Stimulated activated naive B cell treated with anti-CD40 and anti-IgM and Interleukin-4, amounts not matched to agents 10 μg/mL and 1 μg/mL and 100 μg/mL, for 72 hours (primary cell): Measurements from ENCODE around the gene NDUFB3.
A peak's percentile ranks its signal among the peaks of the same experiment; 100 is the strongest.
"Not testable (repeated sequence)": the region's sequence is repeated elsewhere in the genome, so short reads cannot be mapped to it uniquely, and the experiment has no call there.

Experiments used
- ATAC-seq, 2 donors: fragments of 150-1000 bp; cut with Tn5 transposase; replicated peaks; 2 replicates each; pipeline ENCODE4 v1.10.0; 2021; ENCODE audit warnings: moderate library complexity in 1 of 2
- DNase-seq: peaks from one replicate; pipeline ENCODE4 v3.0.0; 2021
- H3K27ac Mint-ChIP-seq: one replicate; pipeline ENCODE4 v1.8.0; 2022; ENCODE audit warnings: mild to moderate bottlenecking, mixed read lengths
- H3K27me3 Mint-ChIP-seq, 2 donors: one replicate each; pipeline ENCODE4 v1.8.0; 2022; ENCODE audit warnings: mixed read lengths in 2 of 2
- H3K36me3 Mint-ChIP-seq, 2 donors: one replicate each; pipeline ENCODE4 v1.8.0; 2022; ENCODE audit warnings: mixed read lengths in 2 of 2, mild to moderate bottlenecking in 1 of 2
- H3K4me1 Mint-ChIP-seq, 2 donors: one replicate each; pipeline ENCODE4 v1.8.0; 2022; ENCODE audit warnings: mixed read lengths in 2 of 2, mild to moderate bottlenecking in 1 of 2
- H3K4me3 Mint-ChIP-seq, 2 donors: one replicate each; pipeline ENCODE4 v1.8.0; 2022; ENCODE audit warnings: mild to moderate bottlenecking in 2 of 2, mixed read lengths in 2 of 2, moderate library complexity in 1 of 2
- H3K9me3 Mint-ChIP-seq, 2 donors: one replicate each; pipeline ENCODE4 v1.8.0; 2022; ENCODE audit warnings: mixed read lengths in 2 of 2, mild to moderate bottlenecking in 1 of 2

The NDUFB3 gene

GRCh38 chr2:201110615-201111014 is 38.8 kb downstream of the NDUFB3 start:
- peaks cover 1 to 3% of the 10 kb centered on the region in 2 donors for H3K9me3 Mint-ChIP-seq

GRCh38 chr2:201111096-201111495 is 39.3 kb downstream of the NDUFB3 start:
- Mint-ChIP-seq H3K4me3 (no peak overlapping the region), H3K36me3 (peaks cover 3 to 10% of the 10 kb centered on the region in 2 donors), H3K4me1 (peaks cover 15 to 29% of the 10 kb centered on the region in 2 donors), H3K9me3 (peaks cover 0 to 3% of the 10 kb centered on the region in 2 donors), H3K27ac (no peak overlapping the region), H3K27me3 (no peaks in the 10 kb centered on the region)
- DNase-seq = no peak
- ATAC-seq = no peak

More at GRCh38 chr2:201110615-201111014, 38.8 kb downstream of the NDUFB3 start:
- H3K27ac Mint-ChIP-seq = no peak overlapping the region
- DNase-seq = no peak
- H3K27me3 Mint-ChIP-seq = no peaks in the 10 kb centered on the region
- no peak overlapping the region for H3K4me3 Mint-ChIP-seq
- no peak for ATAC-seq
- H3K36me3 Mint-ChIP-seq = peaks cover 5 to 14% of the 10 kb centered on the region in 2 donors
- peaks cover 13 to 26% of the 10 kb centered on the region in 2 donors for H3K4me1 Mint-ChIP-seq

DNA sequence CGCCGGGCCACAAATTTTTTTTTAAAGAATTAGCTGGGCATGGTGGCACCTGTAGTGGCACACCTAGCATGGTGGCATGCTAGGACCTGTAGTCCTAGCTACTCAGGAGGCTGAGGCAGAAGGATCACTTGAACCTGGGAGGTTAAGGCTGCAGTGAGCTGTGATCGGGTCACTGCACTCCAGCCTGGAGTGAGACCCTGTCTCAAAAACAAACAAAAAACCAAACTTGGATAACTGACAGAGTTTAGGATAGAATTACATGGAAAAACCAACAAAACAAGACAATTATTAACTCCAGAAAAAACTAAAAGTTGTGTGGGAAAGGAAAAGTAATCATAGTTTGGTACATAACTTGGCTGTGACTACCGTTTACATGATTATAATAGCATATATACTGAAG is 42.5 kb downstream of the NDUFB3 start:
- H3K36me3 Mint-ChIP-seq = peaks cover 7 to 15% of the 10 kb centered on the region in 2 donors
- DNase-seq (no peak), ATAC-seq (no peak)
- H3K27ac Mint-ChIP-seq = peak overlapping the region; percentile 99
- H3K4me1 Mint-ChIP-seq = peaks cover 24 to 43% of the 10 kb centered on the region in 2 donors
- H3K9me3 Mint-ChIP-seq = peaks cover 0 to 3% of the 10 kb centered on the region in 2 donors
- H3K4me3 Mint-ChIP-seq = peak overlapping the region; percentile 87 to 97
- no peaks in the 10 kb centered on the region for H3K27me3 Mint-ChIP-seq

- peak overlapping the region; percentile 99 for H3K27ac Mint-ChIP-seq
- H3K27me3 Mint-ChIP-seq = no peaks in the 10 kb centered on the region
- H3K9me3 Mint-ChIP-seq = peaks cover 0 to 3% of the 10 kb centered on the region in 2 donors
- peaks cover 24 to 43% of the 10 kb centered on the region in 2 donors for H3K4me1 Mint-ChIP-seq
- ATAC-seq = no peak
- H3K36me3 Mint-ChIP-seq = peaks cover 8 to 18% of the 10 kb centered on the region in 2 donors
- no peak for DNase-seq
- peak overlapping the region; percentile 87 to 97 for H3K4me3 Mint-ChIP-seq
Measured at GRCh38 chr2:201114846-201115245, 43.0 kb downstream of the NDUFB3 start.

DNA sequence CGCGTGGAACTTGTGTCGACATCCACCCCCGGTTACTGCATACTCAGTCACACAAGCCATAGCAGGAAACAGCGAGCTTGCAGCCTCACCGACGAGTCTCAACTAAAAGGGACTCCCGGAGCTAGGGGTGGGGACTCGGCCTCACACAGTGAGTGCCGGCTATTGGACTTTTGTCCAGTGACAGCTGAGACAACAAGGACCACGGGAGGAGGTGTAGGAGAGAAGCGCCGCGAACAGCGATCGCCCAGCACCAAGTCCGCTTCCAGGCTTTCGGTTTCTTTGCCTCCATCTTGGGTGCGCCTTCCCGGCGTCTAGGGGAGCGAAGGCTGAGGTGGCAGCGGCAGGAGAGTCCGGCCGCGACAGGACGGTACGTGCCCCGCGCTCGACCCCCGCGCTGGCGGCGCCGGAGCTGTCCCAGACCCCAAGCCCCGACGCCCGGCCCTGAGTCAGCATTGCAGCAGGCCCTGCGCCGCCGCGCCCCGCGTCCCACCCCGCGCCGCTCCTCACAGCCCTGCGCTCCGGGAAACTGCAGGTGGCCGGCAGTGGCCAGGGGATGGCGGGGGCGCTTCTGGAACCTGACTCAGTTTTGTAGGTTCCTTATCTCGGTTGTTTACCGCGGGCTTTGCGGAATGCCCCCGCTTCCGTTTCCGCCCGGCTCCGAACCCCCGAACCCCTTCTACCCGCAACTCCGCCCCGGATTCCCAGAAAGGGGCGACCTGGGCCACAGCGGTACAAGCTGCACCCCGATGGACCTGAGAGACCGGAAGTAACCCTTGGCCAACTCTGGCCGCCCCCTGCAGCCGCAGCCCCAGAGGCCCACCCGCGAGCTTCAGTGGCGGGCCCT is 44.5 kb downstream of the NDUFB3 start, which contains the start of gene CFLAR:
CFLAR (plus strand) TSS at position 50 of the 844 bp plus-strand sequence. CDS start 13,702 bp downstream, outside the sequence.
- Mint-ChIP-seq H3K9me3 (peaks cover 0 to 3% of the 10 kb centered on the region in 2 donors), H3K4me3 (peak within 1 kb of the TSS; percentile 87 to 97), H3K36me3 (peaks cover 16 to 32% of the 10 kb centered on the region in 2 donors), H3K27me3 (no peaks in the 10 kb centered on the region), H3K4me1 (peaks cover 28 to 56% of the 10 kb centered on the region in 2 donors), H3K27ac (peak within 1 kb of the TSS; percentile 99)
- ATAC-seq (peak; percentile 28 to 41), DNase-seq (peak; percentile 76)

DNA sequence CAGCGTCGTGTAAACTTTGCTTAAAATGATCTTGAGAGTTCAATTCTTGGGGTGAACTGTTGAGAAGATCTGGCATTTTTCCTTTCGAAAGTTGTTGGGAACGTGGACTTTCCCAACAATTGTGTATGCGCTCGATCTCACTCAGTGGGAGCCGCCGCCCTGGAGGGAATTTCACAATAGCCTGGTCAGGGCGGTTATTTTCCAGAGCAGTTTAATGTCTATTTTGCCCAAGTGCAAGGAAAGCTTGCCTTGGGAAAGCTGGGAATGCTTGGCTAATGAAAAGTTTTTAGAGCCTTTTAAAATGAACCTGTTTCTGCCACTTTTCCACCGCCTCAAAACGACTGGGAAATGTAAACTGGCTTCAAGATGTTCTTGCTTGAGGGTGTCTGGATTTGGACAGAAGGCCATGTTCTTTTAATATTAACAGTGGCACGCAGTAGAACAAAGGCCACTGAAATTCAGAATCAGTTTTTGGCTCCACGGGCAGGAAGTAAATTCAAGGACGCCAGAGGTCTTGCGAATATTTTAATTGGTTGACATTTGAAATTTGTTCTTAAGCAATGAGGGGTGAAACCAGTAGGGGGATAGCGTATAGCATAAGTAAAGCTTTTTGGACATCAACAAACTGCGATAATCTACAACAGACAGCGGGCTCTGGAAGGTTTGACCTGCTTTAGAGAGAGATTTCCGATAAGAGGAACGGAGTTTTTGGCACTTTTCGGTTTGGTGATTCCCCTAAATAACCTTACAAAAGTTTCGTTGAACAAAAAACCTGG is 45.3 kb downstream of the NDUFB3 start:
- Mint-ChIP-seq H3K4me1 (peaks cover 30 to 62% of the 10 kb centered on the region in 2 donors), H3K27ac (peak overlapping the region; percentile 99), H3K4me3 (peak overlapping the region; percentile 87 to 97)

GRCh38 chr2:201117735-201118094 is 45.9 kb downstream of the NDUFB3 start:
- Mint-ChIP-seq H3K4me1 (peaks cover 35 to 67% of the 10 kb centered on the region in 2 donors), H3K4me3 (peak overlapping the region; percentile 87 to 97), H3K27ac (peak overlapping the region; percentile 99), H3K36me3 (peaks cover 27 to 40% of the 10 kb centered on the region in 2 donors)
- ATAC-seq (peak; percentile 1 to 12), DNase-seq (peak; percentile 43)
- not testable (repeated sequence) for H3K9me3 Mint-ChIP-seq, H3K27me3 Mint-ChIP-seq

More for the DNA sequence above, 45.3 kb downstream of the NDUFB3 start:
- H3K36me3 Mint-ChIP-seq = peaks cover 22 to 35% of the 10 kb centered on the region in 2 donors
- DNase-seq (peak; percentile 64), ATAC-seq (peak; percentile 48 to 50)
- H3K9me3 Mint-ChIP-seq = peaks cover 0 to 3% of the 10 kb centered on the region in 2 donors
- H3K27me3 Mint-ChIP-seq = no peaks in the 10 kb centered on the region

- peak; percentile 94 for DNase-seq
- peaks cover 33 to 67% of the 10 kb centered on the region in 2 donors for H3K4me1 Mint-ChIP-seq
- peak overlapping the region; percentile 87 to 97 for H3K4me3 Mint-ChIP-seq
- no peaks in the 10 kb centered on the region for H3K27me3 Mint-ChIP-seq
- H3K36me3 Mint-ChIP-seq = peaks cover 28 to 41% of the 10 kb centered on the region in 2 donors
- peak overlapping the region; percentile 99 for H3K27ac Mint-ChIP-seq
- peaks cover 0 to 3% of the 10 kb centered on the region in 2 donors for H3K9me3 Mint-ChIP-seq
- ATAC-seq = peak; percentile 75 to 76
Measured at GRCh38 chr2:201118121-201118960, 46.5 kb downstream of the NDUFB3 start.

DNA sequence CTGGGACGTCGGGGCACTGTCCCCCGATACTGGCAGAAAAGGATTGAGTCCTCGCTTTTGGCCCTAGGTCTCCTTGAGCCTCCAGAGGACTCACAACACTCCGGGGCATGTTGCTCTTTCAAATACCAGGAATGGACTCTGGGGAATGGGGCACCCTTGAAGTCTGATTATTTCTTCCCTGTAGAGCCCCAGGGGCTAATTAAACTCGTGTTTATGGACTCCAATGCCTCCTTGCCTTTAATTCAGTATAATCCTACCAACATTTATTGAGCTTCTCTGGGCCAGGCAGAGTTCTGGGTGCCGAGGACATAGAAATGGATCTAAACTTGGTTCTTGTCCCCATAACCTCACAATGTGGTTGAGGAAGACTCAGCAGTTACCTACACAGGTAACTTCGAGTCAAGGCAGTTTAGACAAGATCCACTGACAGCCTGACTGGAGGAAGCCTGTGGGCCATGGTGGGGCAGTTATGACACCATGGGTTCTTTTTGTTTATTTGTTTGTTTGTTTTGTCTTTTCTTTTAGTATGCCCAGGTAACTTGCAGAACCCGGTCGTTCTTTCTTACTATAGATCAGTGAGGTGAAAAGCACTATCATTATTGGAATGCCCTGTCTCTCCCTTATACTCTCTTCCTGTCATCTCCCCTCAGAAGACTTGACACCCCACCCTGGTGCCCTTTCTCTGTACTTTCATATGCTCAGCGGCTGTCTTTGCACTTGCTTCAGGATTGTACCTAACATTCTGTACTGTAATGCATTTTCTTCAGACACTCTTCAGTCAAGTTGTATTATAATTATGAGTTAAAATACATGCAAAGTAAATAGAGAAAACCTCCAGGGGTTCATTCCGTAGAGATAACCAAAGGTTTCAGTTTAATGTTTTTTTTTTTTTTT is 47.4 kb downstream of the NDUFB3 start:
- peak overlapping the region; percentile 87 to 97 for H3K4me3 Mint-ChIP-seq
- peaks cover 0 to 3% of the 10 kb centered on the region in 2 donors for H3K9me3 Mint-ChIP-seq
- no peak for DNase-seq
- H3K27me3 Mint-ChIP-seq = no peaks in the 10 kb centered on the region
- H3K36me3 Mint-ChIP-seq = peaks cover 33 to 48% of the 10 kb centered on the region in 2 donors
- ATAC-seq = peak; percentile 4 to 7
- H3K27ac Mint-ChIP-seq = peak overlapping the region; percentile 99
- H3K4me1 Mint-ChIP-seq = peaks cover 36 to 67% of the 10 kb centered on the region in 2 donors

DNA sequence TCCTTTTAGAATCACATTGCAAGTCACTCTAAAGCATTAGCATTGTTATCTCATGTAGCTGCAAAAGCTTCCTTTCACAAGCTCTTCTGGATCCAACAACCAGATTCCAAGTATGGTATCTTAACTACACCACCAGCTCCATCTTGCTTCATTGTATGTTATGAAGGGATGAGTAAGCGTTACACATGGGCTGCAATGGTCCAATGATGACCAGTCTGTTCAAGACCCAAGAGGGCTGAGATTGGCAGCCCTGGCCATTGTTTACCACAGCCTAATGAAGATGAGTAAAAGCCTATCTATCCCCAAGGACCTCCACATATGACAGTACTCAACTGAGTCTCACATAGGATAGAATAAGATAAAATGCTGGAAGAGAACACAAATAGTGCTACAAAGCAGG is 50.5 kb downstream of the NDUFB3 start:
- ATAC-seq = no peak
- peaks cover 44 to 57% of the 10 kb centered on the region in 2 donors for H3K36me3 Mint-ChIP-seq

GRCh38 chr2:201126308-201127151 is 54.7 kb downstream of the NDUFB3 start:
- peak overlapping the region; percentile 79 to 85 for H3K4me3 Mint-ChIP-seq
- no peaks in the 10 kb centered on the region for H3K9me3 Mint-ChIP-seq
- peaks cover 55 to 72% of the 10 kb centered on the region in 2 donors for H3K4me1 Mint-ChIP-seq
- peak; percentile 44 to 54 for ATAC-seq
- peak overlapping the region; percentile 91 for H3K27ac Mint-ChIP-seq
- no peaks in the 10 kb centered on the region for H3K27me3 Mint-ChIP-seq
- DNase-seq = peak; percentile 39
- H3K36me3 Mint-ChIP-seq = peaks cover 49 to 51% of the 10 kb centered on the region in 2 donors

More for the DNA sequence above, 50.5 kb downstream of the NDUFB3 start:
- no peaks in the 10 kb centered on the region for H3K9me3 Mint-ChIP-seq
- no peaks in the 10 kb centered on the region for H3K27me3 Mint-ChIP-seq
- H3K4me1 Mint-ChIP-seq = peaks cover 49 to 73% of the 10 kb centered on the region in 2 donors
- no peak for DNase-seq
- peak overlapping the region; percentile 32 for H3K27ac Mint-ChIP-seq
- peak overlapping the region; percentile 54 to 97 for H3K4me3 Mint-ChIP-seq

GRCh38 chr2:201127152-201127511 is 55.3 kb downstream of the NDUFB3 start:
- Mint-ChIP-seq H3K27me3 (no peaks in the 10 kb centered on the region), H3K27ac (peak overlapping the region; percentile 91), H3K36me3 (peaks cover 48 to 53% of the 10 kb centered on the region in 2 donors), H3K9me3 (no peaks in the 10 kb centered on the region), H3K4me1 (peaks cover 55 to 70% of the 10 kb centered on the region in 2 donors), H3K4me3 (peak overlapping the region; percentile 79 to 85)
- ATAC-seq (peak; percentile 2 to 4), DNase-seq (no peak)
